NOMO-1 (cell line): ENCODE measurements around the gene DNM3.

ENCODE experiments used
- DNase-seq, 2 experiments: peaks; one replicate each; lab custom pipeline; 2025; ENCODE audit not compliant: unreplicated experiment in 2 of 2; lab: John Stamatoyannopoulos, UW

Gene DNM3

DNA sequence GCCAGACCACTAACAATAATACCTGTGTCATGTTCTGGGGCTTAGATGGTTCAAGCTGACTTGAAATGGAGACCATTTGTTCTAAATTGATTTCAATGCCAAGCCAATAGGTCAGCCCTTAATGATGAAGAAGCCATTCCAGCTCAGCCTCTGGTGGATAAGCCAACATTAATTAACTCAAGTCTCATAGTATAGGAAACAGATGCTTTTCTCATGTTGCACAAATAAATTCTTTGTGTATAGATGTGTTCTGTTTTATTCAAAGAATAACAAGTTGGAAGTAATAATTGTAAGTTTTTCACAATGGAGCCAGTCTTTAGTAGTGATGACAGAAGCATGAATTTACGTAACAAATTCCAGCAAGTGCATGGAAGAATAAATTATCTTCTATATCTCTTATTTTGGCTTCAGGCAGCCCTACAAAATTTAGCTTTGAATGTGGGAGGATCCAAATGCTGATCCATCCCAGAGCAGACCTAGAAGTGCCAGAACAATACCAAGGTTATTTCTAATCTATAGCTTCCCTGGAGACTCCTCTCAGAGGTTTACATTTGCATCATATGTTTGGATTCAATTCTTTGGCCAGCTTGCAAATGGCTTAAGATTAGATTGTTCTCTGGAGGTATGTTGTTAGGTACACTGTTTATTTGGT, 536.9 kb downstream of the DNM3 start:
- DNase-seq: no peak

DNA sequence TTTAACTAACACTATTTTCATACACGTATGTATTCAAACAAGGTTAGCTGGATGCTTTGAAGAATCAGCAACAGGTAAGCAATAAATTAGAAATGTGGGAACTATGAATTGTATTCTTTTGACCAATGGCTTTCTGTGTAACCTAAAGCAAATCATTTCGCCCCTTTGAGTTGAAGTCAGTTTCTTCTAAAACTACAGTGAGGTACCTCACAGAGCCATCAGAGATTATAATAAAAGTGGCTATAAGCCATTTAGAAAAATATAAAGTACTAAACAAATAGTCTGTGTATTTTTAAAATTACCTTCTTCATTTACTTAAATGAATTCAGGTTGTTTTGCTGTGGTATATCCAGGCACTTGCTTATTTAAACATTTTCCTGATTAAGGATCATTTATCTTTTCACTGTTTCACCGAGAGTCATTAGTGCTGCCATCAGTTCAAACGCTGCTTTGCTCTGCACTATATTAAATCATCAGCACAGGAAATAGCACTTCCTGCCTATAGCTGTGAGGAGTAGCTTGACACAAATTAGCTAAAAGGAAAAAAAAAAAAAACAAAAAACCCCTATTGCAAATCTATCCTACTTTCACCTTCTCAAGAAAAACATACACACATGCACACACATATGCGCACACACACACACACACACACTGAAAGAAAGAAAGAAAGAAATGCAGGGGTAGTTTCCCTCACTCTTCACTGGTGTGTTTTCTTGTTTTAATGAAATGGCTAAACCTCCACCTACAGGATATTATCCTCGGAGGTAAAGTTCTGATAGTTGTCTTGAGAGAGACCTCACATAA, 539.3 kb downstream of the DNM3 start:
- DNase-seq: peak in 1 of 2 experiments; percentile 12

GRCh38 chr1:172381946-172382345, 540.6 kb downstream of the DNM3 start:
- no peak for DNase-seq

- DNase-seq: no peak
These were observed 541.1 kb downstream of the DNM3 start for GRCh38 chr1:172382406-172382805.

DNA sequence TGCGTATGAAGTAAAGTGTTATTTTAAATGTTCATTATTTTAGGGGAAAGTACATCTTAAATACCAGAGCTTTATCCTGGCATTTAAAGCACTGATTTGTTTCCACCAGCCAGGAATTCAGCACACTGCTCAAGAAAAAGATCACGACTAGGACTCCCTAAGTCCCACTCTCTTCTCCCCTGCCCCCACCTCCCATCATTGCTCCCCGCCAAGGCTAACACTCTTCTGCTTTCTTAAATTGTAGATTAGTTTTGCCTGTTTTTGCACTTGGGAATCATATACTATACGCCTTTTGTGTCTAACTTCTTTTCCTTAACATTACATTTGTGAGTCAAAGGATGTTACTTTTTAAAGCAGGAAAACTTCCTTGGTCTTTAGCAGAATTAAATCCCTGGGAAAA, 541.7 kb downstream of the DNM3 start:
- no peak for DNase-seq

DNA sequence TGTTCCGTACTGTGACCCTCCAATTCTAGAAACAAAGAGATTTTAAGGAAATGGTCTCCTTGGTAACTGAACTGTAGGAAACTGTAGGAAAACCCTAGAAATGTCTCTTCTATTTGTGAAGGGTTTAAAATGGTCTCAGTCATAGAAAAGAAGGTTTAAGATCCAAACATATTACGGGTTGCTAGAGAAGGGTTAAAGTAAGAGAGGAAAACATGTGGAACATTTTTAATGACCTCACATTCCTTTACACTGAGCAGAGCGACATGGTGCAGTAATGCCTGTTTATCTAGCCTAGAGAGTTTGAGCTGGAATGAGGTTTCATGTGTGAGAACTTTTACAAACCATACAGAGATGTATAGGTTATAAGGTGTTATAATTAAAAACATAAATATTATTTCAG, 542.2 kb downstream of the DNM3 start:
- no peak for DNase-seq

- no peak for DNase-seq
These were observed 543.4 kb downstream of the DNM3 start for GRCh38 chr1:172384656-172385055.

DNA sequence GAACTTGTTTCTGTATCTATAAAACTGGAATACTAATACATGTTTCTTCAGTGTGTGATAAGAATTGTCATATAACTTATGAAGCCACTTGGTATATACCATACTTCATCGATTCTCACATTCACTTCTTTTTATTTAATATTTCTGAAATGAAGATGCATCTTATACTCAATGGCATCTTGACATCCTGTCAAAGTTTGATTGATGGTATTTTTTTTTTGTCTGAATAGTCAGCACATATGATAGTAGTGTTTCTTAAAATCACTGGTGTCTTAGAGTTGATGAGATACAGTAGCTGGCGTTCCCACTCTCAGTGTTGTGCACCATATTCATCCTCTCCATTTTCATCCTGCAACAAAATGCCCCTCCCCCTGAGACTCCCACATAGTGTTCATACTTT, 544.7 kb downstream of the DNM3 start:
- DNase-seq: no peak

DNA sequence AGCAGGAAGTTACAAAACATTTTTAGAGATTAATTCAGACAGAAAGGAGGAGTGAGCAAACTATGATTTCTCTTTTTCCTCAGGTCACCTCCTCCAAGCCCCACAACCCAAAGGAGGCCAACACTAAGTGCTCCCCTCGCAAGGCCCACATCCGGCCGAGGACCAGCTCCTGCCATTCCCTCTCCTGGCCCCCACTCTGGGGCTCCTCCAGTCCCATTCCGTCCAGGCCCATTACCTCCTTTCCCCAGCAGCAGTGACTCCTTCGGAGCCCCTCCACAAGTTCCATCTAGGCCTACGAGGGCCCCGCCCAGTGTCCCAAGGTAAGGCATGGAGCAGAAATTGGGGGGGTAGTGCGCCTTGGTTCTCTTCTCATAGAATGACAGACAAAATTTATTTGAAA, 547.2 kb downstream of the DNM3 start:
- no peak for DNase-seq

DNA sequence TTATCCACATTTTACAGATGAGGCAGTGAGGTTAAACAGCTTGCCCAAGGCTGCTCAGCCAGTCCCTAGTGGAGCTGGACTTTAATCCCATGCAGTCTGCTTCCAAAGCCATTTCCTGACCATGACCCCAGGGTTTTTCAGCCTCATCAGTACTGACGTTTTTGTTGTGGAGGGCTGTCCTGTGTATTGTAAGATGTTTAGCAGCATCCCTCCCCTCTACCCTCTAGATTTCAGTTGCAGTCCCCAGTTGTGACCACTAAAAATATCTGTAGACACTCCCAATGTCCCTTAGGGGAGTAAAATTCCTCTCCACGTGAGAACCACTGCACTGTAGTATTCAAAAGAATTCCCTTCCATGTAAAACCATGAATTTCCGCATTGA, 549.0 kb downstream of the DNM3 start:
- DNase-seq: no peak

DNA sequence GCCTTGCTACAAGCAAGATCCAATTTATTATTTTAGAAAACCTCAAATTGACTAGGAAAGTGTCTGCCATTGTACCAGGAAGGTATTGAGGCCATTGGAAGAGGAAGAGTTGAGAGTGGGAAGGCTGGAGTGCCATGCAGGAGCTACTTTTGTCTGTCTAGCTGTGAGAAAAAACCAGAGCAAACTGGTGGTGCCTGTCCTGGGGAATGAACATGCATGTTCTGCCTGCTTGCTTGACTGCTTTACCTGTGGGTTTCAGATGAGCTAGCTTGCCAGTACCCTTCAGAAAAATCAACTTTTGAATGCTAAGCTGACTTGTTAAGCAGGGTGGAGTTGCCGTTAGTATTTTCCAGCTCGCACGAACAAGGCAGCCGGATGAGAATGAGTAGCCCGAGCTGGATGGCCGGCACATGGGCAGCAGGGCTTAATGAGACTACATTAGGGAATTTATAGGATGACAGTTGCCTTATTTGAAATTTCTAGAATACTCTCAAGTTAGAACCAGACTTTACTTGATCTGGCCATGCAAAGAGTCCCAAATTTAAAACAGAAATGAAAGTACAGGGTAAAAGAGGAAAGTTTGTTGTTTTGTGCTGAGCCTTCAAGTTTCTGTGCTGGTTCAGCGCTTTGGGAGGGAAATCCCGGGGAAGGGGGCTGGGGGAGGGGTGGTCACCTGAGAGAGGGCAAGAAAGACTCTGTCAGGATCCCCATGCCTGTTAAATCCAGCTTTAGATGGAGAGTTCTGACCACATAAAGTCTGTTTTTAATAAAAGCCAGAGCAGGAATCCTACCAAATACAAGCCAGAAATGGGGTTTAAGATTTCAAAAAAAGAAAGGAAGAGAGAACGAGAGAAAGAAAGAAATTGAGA, 549.6 kb downstream of the DNM3 start:
- DNase-seq: no peak

- no peak for DNase-seq
These were observed 550.7 kb downstream of the DNM3 start for GRCh38 chr1:172391976-172392375.

DNA sequence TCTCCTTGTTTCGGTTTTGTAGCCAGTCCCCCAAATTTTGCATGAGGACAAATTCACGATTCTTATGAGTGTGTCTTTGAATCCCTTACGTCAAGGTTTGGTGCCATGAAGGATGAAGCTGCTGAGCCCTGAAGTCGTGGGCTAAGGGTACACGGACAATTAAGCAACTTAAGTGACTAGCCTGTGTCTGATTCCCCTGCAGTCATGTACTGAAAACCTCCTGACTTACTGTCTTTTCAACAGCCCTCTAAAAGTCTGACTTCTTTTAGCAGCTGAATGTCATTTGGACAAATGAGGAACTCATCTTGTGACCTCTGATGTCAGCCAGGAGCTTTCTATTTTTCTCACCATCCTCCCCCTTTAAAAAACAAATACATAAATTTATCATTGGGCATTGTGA, 552.1 kb downstream of the DNM3 start:
- peak in 1 of 2 experiments; percentile 7 for DNase-seq

DNA sequence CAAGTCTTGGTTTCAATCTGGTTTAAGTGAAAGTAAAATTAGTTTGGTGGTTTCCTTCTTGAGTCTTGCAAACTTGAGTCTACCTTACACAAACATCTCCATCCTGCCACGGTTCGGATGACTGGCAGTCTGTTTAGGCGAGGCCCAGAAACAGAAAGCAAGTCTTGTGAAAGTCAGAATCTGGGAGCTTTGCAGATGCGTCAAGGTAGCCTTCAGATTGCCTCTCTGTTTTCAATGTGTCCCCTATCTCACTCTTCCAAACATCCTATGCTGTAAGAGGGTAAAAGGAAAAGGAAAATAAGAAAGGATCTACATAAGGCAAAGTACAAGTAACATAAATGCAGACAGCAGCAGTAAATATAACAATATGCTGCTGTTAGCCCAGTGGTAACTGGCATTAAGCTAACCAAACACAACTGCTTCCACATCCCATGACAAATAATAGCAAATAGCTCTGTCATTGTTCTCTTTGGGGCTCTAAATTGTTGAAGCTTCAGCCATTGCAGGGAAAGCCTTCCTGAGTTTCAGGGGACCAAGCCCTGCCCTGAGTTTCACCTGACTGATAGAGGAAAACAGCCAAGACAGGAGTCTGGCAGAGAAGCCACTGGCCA, 552.9 kb downstream of the DNM3 start:
- peak; percentile 3 to 6 for DNase-seq

- DNase-seq: no peak
These were observed 553.5 kb downstream of the DNM3 start for GRCh38 chr1:172394811-172395210.

DNA sequence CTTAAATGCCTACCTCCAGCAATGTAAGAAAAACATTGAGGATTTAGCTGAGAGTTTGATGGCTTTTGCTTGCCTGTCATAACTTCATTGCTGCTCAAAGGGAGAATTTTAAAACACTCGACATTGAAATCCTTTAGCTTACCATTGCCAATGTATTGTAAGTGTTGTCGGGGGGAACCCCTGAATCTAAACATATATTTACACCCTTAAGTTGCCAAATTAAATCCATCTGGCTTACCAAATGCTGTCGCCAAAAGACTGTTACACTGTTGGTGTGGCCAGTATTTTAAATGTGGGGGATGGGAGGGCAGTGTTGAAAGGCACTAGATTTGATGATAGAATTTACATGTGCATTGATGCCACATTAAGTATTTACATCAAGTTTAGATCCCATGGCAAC, 554.3 kb downstream of the DNM3 start:
- DNase-seq: no peak

DNA sequence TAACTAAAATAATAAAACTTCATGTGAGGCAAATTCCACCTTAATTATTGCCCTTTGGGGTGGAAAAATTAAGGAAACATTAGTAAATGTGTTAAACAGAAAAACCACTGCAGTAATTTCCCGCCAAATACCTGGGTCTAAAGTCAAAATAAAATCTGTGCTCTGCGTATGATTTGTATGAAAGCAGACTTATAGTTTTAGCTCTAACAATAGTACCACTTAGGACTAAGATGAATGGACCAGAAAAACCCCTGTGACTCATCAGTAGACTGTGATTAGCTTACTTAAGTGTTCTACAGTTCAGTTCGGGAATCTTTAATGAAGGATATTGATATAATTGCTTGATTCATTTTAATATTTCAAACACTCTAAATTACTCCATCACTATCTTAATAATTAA, 555.9 kb downstream of the DNM3 start:
- DNase-seq: no peak

DNA sequence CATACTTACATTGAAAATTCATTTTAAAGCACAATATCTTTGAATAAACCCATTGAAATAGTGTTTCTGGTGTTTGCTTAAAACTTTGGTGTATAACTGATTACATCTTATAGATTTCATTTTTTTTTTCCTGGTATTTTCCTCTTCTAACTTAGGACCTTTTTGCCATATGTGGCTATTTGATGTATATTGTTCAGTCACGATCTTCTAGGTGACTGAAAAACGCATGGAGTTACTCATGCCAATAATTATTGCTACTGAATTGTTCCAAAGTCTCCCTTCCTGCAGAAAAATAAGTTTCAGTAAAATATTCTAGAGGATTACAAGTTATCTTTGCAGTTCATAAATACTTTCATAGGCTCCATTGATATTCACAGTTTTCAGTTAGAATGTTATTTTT, 556.3 kb downstream of the DNM3 start:
- DNase-seq: no peak

- DNase-seq: no peak
These were observed 556.9 kb downstream of the DNM3 start for GRCh38 chr1:172398193-172398592.

DNA sequence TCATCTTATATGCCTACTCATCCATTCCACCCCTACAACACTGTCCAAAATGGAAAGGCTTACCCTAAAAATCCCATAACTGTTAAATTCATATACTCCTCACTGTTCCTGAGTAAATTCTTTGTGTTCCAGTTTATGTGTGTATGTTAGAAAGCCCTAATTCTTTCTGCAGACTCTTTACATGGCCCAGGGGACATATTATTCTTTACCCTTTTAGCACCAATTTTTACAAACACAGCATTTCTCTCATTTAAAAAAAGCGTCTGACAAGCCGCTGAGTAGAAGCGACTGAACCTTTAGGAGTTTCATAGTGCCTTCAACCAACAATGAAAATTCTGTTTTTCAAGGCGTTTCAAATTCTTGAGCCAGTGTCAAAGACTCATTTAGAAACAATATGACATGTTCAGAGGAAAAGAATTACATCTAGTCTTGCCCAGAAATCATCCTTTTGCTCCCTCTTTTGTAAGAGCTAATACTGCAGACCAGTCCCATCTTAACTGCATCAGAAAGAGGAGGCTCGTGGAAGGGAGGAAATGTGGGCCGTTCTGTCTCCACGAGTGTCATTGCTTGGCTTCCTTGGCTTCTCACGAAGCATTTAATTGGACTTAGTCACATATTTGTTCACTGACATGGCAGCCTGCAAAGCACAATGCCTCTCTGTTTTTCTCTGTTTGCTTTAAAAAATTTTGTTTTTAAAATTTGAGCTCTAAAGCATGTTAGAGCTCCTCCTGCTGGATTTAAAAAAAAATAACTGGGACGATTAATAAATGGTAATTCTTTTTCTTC, 557.9 kb downstream of the DNM3 start:
- DNase-seq: peak in 1 of 2 experiments; percentile 16
